EH (cell line): ENCODE data around the gene CTNS.

Experiments used
- DNase-seq: peaks from one replicate; pipeline ENCODE4 v3.0.0-alpha.2; 2015; ENCODE audit warnings: low read depth

Gene CTNS

DNA sequence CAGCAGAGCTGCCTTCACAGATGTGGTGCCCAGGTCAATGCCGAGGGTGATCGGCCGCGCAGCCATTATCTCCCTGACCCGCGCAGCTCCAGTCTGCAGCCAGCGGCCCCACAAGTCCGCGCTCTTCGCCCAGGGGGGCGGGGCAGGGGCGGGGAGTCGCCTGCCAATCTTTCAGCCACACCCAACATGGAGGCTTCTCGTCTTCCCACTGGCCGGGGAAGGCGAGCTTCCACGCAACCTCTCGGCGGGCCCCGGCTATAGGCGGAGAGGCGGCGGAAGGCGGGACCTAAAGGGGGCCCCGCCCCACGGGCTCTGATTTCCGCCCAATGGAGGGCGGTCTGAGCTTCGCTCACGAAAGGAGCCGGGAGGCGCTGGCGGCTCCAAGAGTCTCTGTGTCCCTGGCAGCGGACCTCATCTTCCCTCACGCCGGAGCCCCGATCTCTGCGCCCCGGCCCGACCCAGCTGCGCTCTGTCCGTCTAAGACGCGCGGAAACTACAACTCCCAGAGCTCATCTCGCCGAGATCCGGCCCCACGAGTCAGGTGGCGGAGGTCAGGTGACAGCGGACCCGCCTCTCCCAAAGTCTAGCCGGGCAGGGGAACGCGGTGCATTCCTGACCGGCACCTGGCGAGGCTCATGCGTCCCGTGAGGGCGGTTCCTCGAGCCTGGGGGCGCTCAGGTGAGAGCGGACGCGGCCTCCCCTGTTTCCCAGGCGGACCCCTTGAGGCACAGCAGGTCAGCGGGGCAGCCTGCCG, at the start of gene CTNS, which contains the start of gene SHPK:
CTNS (plus strand) TSS at position 607 of the 754 bp plus-strand sequence. CDS start 3,447 bp downstream, outside the sequence.
SHPK (minus strand) TSS at position 97 of the 754 bp plus-strand sequence; CDS start at position 66, 31 bp downstream.
- DNase-seq: peak; percentile 98

DNA sequence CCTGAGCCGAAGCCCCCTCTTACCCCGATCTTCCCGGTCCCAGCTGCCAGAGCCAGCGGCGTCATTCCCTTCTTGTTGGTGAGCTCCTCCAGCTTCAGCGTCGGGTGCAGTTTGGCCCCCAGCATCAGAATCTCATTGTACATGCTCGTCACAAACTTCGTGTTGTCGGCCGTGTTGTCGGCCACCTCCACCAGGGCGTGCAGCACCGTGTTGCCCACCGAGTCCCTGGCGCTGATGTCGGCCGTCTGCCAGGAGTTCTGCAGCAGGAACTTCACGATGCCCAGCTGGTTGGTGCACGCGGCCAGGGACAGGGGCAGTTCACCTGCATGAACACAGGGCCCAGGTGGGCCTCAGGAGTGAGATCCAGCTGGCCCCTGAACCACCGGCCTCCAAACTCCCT, 46.8 kb upstream of the CTNS start:
- DNase-seq: no peak

DNA sequence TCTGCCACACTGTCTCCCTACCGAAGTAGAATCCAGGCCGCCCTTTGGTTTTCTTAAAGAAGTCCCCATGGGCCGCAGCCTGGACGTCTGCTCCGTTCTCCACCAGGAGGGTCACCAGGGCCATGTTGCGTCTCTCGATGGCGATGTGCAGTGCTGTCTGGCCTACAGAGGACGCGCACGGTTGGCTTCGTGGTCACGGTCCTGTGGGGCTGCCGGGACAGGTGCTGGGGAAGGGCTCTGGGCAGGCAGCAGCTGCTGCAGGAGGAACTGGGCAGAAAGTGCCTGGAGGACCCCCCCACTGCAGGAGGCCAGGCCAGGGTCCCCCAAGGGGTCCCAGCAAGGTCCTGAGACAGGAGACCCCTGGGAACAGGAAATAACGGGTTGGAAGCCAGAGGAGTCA, 46.3 kb upstream of the CTNS start:
- DNase-seq: no peak

DNA sequence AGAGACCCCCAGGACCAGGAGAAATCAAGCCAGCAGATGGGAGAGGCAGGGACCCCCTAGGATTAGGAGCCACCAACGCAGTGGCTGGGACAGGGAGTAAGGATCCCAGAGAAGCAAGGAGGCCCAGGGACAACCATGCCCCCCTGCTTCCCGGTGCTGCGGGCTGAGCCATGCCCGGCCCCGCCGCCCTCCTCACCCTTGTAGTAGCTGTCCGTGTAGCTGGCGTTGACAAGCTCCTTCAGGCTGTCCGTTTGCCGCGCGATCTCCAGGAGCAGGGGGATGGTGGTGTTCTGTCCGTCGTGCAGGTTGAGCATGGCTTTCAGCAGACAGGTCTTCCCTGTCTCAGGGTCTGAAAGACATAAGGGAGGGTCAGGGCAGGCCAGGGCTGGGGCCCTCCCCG, 45.8 kb upstream of the CTNS start:
- DNase-seq: no peak

DNA sequence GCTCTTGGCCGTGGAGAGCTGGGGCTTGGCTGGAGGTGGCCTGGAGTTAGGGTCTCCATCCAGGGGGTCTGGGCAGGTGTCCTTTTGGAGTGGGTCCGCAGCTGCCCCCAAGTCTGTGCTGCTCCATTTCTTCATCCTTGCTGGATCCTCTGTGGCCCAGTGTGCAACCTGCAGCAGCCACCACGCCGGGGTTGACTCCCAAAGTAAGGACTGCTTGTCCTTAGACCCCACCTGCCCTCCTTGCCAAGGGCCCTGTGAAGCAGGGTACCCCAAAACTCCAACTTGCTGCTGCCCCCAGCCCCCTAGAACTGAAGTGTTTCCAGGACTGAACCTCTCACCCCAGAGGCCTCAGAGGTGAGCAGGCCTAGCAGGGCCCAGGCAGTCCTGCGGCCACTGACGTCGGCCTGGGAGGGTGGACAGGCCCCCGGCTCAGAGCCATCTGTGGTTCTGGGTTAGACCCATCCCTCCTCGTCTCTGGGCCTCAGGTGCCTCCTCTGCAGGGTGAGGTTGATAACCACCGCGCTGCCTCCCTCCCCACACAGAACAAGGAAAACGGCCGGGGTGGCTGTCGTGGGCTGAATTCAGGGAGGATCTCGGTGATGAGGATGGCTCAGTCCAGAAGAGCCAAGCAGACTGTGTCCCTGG, 44.2 kb upstream of the CTNS start:
- no peak for DNase-seq

DNA sequence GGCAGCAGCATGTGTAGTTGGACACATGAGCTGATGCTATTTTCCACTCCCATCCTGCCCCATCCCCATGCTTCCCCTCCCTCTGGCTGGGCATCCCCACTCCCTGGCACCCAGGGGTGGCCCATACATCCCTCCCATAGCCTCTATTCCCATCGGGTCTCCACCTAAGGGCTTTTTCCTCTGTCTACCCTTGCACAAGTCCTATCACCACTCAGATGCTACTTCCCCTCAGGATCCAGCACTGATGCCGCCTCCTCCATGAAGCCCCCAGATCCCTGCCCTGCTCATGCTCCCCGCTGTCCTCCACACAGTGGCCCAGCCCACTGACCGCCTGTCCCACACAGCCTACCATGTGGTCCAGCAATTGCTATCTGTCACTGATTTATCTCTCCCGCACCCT, 43.2 kb upstream of the CTNS start:
- DNase-seq: no peak

DNA sequence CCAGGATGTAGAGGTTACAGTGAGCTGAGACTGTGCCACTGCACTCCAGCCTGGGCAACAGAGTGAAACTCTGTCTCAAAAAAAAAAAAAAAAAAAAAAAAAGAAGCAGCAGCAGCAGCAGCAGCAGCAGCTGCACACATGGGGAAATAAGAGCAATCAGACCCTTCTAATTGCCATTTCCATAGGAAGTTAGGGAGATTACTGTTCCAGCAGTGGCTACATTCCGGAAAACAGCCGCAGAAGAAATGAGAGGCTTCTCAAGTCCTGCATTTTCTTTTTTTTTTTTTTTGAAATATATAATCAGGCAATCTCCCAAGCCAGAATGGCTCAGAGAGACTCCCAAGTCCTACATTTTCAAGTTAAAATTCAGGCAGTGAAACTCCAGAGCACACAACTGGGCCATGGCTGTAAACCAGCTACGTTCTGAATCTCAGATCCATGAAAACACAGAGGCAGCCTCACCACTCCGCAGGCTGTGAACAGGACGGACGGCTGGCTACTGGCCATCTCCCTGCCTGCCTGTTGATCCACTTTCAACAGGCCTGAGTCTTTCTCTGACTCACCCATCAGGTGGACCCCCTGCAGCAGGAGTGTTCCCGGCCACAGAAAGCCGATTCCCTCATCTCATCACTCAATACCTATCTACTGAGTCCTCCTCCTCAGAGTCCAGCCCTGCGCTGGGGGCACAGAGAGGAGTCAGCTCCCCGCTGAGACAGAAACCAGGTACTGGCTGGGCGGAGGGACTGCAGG, 42.3 kb upstream of the CTNS start:
- DNase-seq: peak; percentile 18

DNA sequence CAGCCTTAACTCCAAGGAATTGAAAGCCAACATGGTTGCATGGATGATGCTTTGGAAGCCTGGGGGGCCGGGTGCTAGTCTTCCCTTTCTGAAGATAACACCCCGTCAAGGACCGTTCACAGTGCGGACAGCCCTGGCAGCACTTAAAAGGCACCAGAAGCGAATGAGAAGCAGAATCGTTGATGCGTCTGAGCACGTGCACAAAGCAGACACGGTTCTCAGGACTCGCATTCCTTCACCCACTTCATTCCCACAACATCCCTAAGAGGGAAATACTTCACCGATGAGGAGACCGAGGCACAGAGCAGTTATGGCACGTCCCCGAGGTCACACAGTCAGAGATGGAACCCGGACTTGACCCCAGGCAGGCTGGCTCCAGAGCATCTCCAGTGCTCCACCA, 41.6 kb upstream of the CTNS start:
- DNase-seq: no peak

DNA sequence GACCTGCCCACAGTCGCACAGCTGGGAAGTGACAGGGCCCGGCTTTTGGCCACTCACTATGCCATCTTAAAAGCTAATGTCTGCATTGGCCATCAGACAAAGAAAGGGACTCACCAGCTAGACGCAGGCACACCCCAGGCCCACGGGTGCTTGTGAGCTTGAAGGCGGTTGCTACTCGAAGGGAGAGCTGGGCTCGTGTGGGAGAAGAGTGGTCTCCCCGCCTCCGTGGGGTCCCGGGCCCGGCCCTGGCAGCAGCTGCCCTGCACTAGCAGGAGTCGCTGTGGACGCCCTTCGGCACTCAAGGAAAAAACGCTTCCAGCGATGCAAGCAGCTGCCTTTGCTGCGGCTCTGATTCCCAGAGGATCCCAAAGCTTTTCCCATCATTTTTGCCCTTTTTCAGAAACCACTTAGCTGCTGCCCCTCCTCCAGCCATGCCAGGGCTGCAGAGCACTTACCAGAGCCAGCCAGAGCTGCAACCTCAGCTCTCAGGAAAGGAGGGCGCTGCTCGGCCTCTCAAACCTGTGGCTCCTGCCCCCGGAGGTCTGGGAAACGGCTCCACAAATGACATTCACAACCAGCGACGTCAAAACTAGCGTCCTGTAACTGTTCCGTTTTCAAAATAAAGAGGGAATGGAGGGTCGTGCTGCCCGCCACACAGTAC, 39.6 kb upstream of the CTNS start:
- no peak for DNase-seq

DNA sequence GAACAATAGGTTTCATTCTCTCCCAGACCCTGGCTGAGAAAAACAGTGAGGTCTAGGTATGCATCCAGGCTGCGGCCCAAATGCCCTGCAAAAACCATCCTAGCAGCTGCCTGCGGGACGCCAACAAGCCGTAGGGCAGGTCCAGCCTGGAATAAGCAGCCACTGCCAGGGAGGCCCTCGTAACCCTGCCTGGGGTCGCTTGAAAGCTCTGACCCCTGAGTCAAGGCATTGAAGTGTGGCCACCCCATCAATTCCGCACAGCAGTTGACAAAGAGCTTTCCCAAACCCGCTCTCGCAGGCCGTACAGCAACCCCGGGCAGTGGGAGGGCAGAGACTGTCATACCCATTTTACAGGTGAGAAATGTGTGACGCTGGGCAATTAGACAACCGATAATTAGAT, 38.5 kb upstream of the CTNS start:
- no peak for DNase-seq

DNA sequence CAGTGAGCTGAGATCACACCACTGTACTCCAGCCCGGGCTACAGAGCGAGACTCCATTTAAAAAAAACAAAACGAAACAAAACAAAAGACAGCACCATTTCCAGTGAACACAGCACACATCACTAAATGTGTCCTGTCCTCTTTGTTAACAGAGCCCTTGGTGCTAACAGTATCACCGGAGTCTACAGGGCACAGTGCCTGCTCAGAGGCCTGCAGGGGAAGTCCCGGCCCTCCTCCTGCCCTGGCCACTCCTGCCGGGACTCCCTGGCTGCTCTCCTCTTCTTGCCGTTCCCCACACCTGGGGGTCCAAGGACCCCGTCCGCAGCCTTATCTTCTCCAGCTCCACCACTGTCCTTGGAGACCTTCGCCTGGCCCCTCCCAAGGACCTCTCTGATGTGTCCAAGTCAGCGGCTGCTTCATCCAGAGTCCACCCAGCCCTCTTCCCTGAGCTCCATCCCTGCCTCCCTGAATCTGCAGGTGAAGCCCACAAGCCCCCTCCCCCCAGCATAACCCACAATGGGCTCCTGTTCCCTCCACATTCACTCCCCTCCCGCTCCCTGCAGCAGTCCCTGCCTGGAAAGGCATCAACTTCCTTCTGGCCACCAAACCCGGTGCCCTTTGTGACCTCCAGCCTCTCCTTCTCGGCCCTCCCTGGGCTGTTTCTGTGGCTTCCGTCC, 35.9 kb upstream of the CTNS start:
- DNase-seq: no peak

DNA sequence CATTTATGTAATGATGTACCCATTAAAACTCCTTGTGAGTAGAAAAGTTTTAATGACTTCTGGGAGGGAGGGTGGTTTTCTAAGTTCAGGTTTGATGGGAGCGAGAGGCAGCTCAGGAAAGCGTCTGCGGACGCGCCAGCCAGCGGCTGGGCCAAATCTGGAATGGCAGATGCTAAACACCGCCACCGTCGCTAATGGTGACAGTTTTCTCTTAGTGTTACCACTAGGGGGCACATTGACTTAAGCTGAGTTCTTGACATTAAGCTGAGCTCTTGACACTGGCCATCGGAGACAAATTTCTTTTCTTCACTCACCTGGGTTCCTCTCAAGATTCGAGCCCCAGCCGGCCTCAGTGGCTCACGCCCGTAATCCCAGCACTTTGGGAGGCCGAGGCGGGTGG, 34.1 kb upstream of the CTNS start:
- peak; percentile 24 for DNase-seq

DNA sequence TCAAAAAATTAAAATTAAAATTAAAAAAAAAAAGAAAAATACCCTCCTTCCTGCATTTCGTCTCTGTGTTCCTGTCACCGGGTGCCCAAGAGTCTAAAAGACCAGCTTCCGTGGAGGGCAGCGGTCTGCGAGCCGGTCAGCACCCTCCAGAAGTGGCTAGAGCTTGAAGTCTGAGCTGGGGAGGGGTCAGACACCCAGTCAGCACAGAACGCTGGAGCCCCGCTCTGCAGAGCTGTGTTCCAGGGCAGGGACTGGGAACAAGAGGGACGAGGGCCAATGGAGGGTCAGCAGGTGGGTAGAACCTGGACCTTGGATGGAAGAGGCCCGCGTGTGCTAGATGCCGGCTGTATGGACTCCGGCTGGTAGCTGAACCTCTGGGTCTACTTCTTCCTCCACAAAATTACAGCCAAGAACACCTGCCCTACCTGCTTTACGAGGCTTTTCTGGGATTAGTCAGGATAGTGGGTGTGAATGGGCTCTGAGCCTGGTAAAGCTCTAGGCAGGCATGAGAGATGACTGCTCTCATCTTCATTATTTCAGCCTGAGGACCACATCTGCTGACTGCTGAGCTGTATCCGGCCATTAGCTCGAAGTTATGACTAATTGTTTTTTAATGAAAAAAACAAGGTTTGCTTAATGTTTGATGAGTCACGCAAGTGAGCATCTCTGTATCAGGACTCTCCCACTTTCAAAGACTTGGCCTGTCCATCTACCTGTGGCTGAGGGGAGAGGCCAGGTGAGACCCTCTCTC, 33.3 kb upstream of the CTNS start:
- DNase-seq: peak; percentile 84

DNA sequence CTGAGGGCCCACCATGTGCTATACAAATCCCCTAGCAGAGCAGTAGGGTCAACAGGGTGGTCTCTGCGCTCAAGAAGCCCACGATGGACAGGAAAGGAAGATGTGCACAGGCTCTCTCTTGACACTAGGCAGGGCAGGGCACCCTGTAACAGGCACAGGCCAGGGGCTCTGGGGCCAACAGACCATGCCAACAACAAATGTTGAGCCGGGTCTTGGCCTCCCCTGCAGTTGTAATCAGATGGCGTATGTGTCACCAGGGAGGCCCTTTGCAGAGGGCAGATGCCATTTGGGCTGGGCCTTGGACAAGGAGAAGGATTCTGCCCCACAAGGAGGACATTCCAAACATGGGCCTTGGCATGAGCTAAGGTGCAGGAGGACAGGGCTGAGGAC, 32.7 kb upstream of the CTNS start:
- no peak for DNase-seq

DNA sequence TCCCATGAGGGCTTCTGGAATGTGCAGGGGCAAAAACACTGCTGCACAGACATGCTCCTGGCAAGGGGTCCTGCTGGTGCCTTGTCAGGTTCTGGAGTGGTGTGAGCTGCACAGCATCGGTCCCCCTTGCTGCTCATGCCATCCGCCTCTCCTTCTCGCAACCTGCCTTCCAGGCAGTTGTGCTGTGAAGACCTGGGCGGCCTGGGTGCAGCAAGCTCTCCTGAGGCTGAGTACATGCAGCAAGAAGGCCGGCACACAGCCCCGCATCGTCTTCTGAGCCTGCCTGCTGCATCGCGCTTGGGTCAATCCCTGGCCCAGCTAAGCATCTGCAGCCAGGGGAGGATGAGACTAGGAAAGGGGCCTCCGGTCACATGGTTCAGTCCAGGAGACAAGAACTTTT, 26.9 kb upstream of the CTNS start:
- DNase-seq: no peak

DNA sequence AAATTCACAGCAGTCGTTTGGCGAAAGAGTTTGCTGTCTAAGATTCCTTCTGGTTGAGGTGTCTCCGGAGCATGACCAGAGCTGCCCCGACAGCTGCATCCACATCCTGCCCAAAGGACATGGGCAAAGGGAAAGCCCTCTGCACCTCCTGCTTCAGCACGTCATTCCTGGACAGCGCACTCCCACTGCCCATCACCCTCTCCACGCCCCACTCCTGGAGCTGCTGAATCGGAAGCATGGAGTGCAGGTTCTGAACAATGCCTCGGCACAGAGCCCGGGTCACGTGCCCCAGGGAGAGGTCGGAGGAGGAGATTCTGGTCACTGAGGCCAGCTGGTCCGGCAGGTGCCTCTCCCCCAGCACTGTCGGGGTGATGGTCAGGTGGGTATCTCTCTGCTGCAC, 26.0 kb upstream of the CTNS start:
- DNase-seq: no peak

DNA sequence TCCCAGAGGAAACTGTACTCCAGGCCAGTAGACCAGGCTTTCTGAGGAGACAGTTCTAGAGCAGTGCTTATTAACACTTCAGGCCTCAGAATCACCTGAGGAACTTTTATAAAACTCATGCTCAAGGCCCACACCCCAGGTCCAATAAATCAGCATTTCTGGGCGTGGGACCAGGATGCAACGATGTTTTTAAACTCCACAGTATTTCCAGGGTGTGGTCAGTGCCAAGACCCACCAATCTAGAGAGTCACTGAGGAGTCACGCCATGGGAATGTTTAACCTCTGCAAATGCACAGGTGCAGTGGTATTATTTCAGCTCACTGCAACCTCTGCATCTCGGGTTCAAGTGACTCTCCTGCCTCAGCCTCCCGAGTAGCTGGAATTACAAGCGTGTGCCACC, 23.4 kb upstream of the CTNS start:
- DNase-seq: no peak

DNA sequence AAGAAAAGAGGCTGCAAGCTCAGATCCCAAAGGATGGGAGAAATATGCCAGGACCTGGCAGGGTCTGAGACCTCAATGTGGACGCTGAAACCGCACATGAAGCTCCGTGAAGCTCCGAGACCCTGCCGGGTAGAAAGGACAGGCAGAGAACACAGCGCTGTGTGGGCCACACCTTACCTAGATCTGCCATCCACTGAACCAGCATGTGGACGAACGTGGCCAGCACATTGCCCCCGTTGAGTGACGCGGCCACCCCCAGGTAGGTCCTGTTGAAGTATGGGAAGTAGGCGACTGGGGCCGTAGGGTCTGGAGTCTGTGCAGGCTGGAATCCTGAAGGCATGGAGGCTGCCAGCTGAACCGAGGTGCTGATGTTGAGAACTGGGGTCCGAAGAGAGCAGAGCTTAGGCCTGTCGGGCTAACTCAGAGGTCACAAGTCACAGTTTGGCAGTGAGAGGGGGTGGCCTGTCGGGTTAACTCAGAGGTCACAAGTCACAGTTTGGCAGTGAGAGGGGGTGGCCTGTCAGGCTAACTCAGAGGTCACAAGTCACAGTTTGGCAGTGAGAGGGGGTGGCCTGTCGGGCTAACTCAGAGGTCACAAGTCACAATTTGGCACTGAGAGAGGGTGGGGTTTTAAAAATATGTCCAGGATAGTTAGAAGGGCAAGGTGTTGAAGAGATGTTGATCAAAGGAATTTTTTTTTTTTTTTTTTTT, 21.2 kb upstream of the CTNS start:
- no peak for DNase-seq

DNA sequence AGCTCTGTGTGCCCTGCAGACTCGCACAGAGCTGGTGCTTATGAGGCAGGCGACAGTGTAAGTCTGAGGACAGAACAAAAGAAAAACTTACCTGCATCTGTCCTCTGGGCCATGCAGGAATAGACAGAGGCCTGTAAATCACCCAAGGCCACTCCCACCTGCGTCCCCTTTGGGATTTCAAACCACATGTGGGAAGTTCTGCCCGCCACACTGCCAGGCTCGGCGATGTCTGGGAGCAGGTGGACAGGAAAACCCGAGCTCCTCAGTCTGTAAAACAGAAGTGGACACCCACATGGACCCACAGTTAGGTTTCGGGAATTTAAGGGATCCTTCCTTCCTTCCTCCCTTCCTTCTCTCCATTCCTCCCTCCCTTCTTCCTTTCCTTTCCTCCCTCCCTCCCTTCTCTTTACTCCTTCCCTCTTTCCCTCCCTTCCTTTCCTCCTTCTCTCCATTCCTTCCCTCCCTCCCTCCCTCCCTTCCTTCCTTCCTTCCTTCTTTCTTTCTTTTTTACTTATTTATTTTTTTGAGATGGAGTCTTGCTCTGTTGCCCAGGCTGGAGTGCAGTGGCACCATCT, 15.3 kb upstream of the CTNS start:
- DNase-seq: no peak

DNA sequence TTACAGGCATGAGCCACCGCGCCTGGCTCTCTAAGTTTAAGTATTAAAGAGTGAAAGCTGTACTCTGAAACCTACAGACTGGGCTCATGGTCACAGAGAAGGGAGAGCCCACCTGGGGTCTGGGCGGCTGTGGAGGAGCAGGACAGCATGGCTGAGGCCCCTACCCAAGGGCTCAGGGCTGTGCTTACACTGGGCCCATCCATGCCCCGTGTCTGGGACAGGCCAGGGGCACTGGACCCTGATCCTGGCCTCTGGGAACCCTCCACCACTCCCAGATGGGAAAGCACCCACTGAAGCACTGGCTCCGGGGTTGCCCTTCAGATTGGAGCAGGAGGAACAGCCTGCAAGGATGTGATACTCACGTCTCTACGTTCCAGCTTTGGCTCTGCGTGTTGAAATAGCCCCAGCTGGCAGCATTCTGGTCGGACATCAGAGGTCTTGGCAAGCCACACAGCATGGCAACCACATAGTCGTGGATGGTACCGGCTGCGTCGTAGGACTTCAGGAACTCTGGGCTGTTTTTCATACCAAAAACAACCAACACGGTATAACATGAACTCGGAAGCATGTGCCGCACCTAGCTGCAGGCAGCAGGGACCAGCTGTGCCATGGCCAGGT, 13.5 kb upstream of the CTNS start:
- no peak for DNase-seq
